Measurements from ENCODE around the gene FUT6.

FUT6 gene

GRCh38 chr19:5827342-5827890, 12.1 kb downstream of the FUT6 start:
- no peak for DNase-seq
- TF ChIP-seq POLR2A (IDR thresholded peaks at IDR 0.05; ENCODE audit: low read length) (no peak), GATA1 (IDR thresholded peaks at IDR 0.05; ENCODE audit: low read depth, low read length) (no peak)

- no peak for DNase-seq
- no peak for TF ChIP-seq POLR2A (IDR thresholded peaks at IDR 0.05; ENCODE audit: low read length)
- TF ChIP-seq GATA1 (IDR thresholded peaks at IDR 0.05; ENCODE audit: low read depth, low read length): no peak
Measured at GRCh38 chr19:5826531-5827341, 12.8 kb downstream of the FUT6 start.

GRCh38 chr19:5825178-5825577, 14.3 kb downstream of the FUT6 start:
- no peak for DNase-seq
- TF ChIP-seq POLR2A (IDR thresholded peaks at IDR 0.05; ENCODE audit: low read length) (no peak), GATA1 (IDR thresholded peaks at IDR 0.05; ENCODE audit: low read depth, low read length) (no peak)

- no peak for TF ChIP-seq GATA1 (IDR thresholded peaks at IDR 0.05; ENCODE audit: low read depth, low read length)
- TF ChIP-seq POLR2A (IDR thresholded peaks at IDR 0.05; ENCODE audit: low read length): no peak
- DNase-seq: no peak
Measured at GRCh38 chr19:5824751-5825150, 14.8 kb downstream of the FUT6 start.

- DNase-seq: no peak
- no peak for TF ChIP-seq GATA1 (IDR thresholded peaks at IDR 0.05; ENCODE audit: low read depth, low read length)
- no peak for TF ChIP-seq POLR2A (IDR thresholded peaks at IDR 0.05; ENCODE audit: low read length)
Measured at GRCh38 chr19:5823579-5824281, 15.8 kb downstream of the FUT6 start.

GRCh38 chr19:5822181-5822844, 17.2 kb downstream of the FUT6 start:
- no peak for DNase-seq
- TF ChIP-seq POLR2A (IDR thresholded peaks at IDR 0.05; ENCODE audit: low read length) (no peak), GATA1 (IDR thresholded peaks at IDR 0.05; ENCODE audit: low read depth, low read length) (no peak)

- TF ChIP-seq POLR2A (IDR thresholded peaks at IDR 0.05; ENCODE audit: low read length): no peak
- DNase-seq: no peak
Measured at GRCh38 chr19:5821521-5822180, 17.9 kb downstream of the FUT6 start.

- TF ChIP-seq POLR2A (IDR thresholded peaks at IDR 0.05; ENCODE audit: low read length) (no peak), GATA1 (IDR thresholded peaks at IDR 0.05; ENCODE audit: low read depth, low read length) (no peak)
- no peak for DNase-seq
Measured at GRCh38 chr19:5820785-5821184, 18.7 kb downstream of the FUT6 start.

- TF ChIP-seq GATA1 (IDR thresholded peaks at IDR 0.05; ENCODE audit: low read depth, low read length) (no peak), POLR2A (IDR thresholded peaks at IDR 0.05; ENCODE audit: low read length) (no peak)
- DNase-seq: no peak
Measured at GRCh38 chr19:5818594-5818993, 20.9 kb downstream of the FUT6 start.

GRCh38 chr19:5817218-5817617, 22.3 kb downstream of the FUT6 start:
- no peak for TF ChIP-seq GATA1 (IDR thresholded peaks at IDR 0.05; ENCODE audit: low read depth, low read length)
- no peak for TF ChIP-seq POLR2A (IDR thresholded peaks at IDR 0.05; ENCODE audit: low read length)
- no peak for DNase-seq

- no peak for DNase-seq
- TF ChIP-seq GATA1 (IDR thresholded peaks at IDR 0.05; ENCODE audit: low read depth, low read length) (no peak), POLR2A (IDR thresholded peaks at IDR 0.05; ENCODE audit: low read length) (no peak)
Measured at GRCh38 chr19:5814852-5815246, 24.7 kb downstream of the FUT6 start.

- TF ChIP-seq GATA1 (IDR thresholded peaks at IDR 0.05; ENCODE audit: low read depth, low read length) (no peak), POLR2A (IDR thresholded peaks at IDR 0.05; ENCODE audit: low read length) (no peak)
- no peak for DNase-seq
Measured at GRCh38 chr19:5814123-5814851, 25.2 kb downstream of the FUT6 start.

- DNase-seq: no peak
- TF ChIP-seq GATA1 (IDR thresholded peaks at IDR 0.05; ENCODE audit: low read depth, low read length) (no peak), POLR2A (IDR thresholded peaks at IDR 0.05; ENCODE audit: low read length) (no peak)
Measured at GRCh38 chr19:5811117-5811516, 28.4 kb downstream of the FUT6 start.
